Hepatocyte (in vitro differentiated cells): Measurements from ENCODE around the gene SLC25A4. TPM values are rescaled to one million over a fixed set of nuclear protein-coding genes. Genes with fewer than 3 reads are reported as not detected.
A peak's percentile ranks its signal among the peaks of the same experiment; 100 is the strongest.

Experiments
- DNase-seq: peaks from one replicate; pipeline ENCODE4 v3.0.0-alpha.2; 2016; ENCODE audit warnings: low spot score
- H2AFZ ChIP-seq: fragments of 200-600 bp; sonication (generic); 2 replicates; pipeline ENCODE4 v1.6.0; 2016; ENCODE audit warnings: antibody characterized with exemption, mild to moderate bottlenecking
- H3K27ac ChIP-seq: fragments of 200-600 bp; sonication (generic); 2 replicates; pipeline ENCODE4 v1.5.1; 2016; ENCODE audit warnings: mild to moderate bottlenecking
- H3K27me3 ChIP-seq: fragments of 200-600 bp; sonication (generic); 2 replicates; pipeline ENCODE4 v1.6.1; 2016
- H3K36me3 ChIP-seq: fragments of 200-600 bp; sonication (generic); replicated peaks from 2 replicates; pipeline ENCODE4 v1.5.1; 2016; ENCODE audit warnings: low read depth; ENCODE audit not compliant: insufficient read depth
- H3K4me1 ChIP-seq: fragments of 200-600 bp; sonication (generic); 2 replicates; pipeline ENCODE4 v1.5.1; 2016; ENCODE audit warnings: mild to moderate bottlenecking, moderate library complexity; ENCODE audit not compliant: insufficient read depth
- H3K4me2 ChIP-seq: fragments of 200-600 bp; sonication (generic); 2 replicates; pipeline ENCODE4 v1.6.0; 2016
- H3K4me3 ChIP-seq: fragments of 200-600 bp; sonication (generic); 2 replicates; pipeline ENCODE4 v1.5.1; 2016; ENCODE audit warnings: mild to moderate bottlenecking
- H3K79me2 ChIP-seq: fragments of 200-600 bp; sonication (generic); 2 replicates; pipeline ENCODE4 v1.6.0; 2017; ENCODE audit warnings: mild to moderate bottlenecking
- H3K9me2 ChIP-seq: fragments of 200-600 bp; sonication (generic); replicated peaks from 2 replicates; pipeline ENCODE4 v1.6.0; 2017; ENCODE audit warnings: mild to moderate bottlenecking; ENCODE audit not compliant: insufficient read depth
- H3K9me3 ChIP-seq: fragments of 200-600 bp; sonication (generic); 2 replicates; pipeline ENCODE4 v1.5.1; 2016; ENCODE audit warnings: low read depth, mild to moderate bottlenecking
- H4K20me1 ChIP-seq: fragments of 200-600 bp; sonication (generic); 2 replicates; pipeline ENCODE4 v1.6.0; 2016; ENCODE audit warnings: mild to moderate bottlenecking; ENCODE audit not compliant: insufficient read depth, poor library complexity, severe bottlenecking
- EZH2 ChIP-seq: fragments of 200-600 bp; sonication (generic); IDR thresholded peaks from 2 replicates; pipeline ENCODE4 v1.6.1; 2016; ENCODE audit warnings: antibody characterized with exemption, mild to moderate bottlenecking, borderline replicate concordance
- EZH2phosphoT487 ChIP-seq: fragments of 200-600 bp; sonication (generic); IDR thresholded peaks from one replicate; pipeline ENCODE4 v1.6.1; 2018; ENCODE audit warnings: antibody characterized with exemption, mild to moderate bottlenecking, low read depth, moderate library complexity; ENCODE audit not compliant: unreplicated experiment, severe bottlenecking
- WGBS: methylation state at CpG from one replicate; pipeline ENCODE4 v1.1.6; 2016; ENCODE audit warnings: low lambda C conversion rate; ENCODE audit errors: missing lambda C conversion rate; 5-methylcytosine and 5-hydroxymethylcytosine counted together
- polyA plus RNA-seq: library from polyadenylated mRNA; unstranded; fragments of >200 nt; fragmentation: Nextera tagmentation; extraction: Ambion mirVana; gene quantifications from 2 replicates; pipeline ENCODE4 v1.2.1, GENCODE V29; 2016
- total RNA-seq: library from RNA; depleted of rRNA; stranded (reverse); fragments of >200 nt; gene quantifications from 2 replicates; pipeline ENCODE4 v1.2.3, GENCODE V29; 2014
- TF ChIP-seq, protein P1 (sequence below): fragments of 200-600 bp; sonication (generic); IDR thresholded peaks from 2 replicates; pipeline ENCODE4 v1.5.1; 2016; ENCODE audit warnings: antibody characterized with exemption, mild to moderate bottlenecking; ENCODE audit not compliant: poor library complexity

SLC25A4 gene
- total and polyA plus RNA-seq, 2 experiments from 2014 or later: 26.6 to 92.7 TPM

DNA sequence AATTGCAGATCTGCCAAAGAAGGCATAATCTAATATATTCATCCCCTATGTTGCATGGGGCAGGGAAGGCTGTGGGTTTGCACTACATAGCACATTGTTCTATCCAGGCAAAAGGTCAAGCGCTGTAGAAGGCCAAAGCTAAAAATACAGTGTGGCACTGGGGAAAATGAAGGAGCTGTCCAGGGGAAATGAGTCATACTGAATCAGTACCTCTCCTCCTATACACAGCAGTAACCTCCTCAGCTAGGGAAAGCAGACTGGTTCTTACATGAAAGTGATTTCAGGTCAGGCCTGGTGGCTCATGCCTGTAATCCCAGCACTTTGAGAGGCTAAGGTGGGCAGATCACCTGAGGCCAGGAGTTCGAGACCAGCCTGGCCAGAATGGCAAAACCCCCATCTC is 31.0 kb upstream of the SLC25A4 start:
- Histone ChIP-seq H3K4me3 (no peak overlapping the region), H2AFZ (no peak overlapping the region), H3K9me3 (no peaks in the 10 kb centered on the region), H3K27ac (no peak overlapping the region), H3K4me1 (peaks cover 12% of the 10 kb centered on the region), H3K79me2 (no peaks in the 10 kb centered on the region), H3K9me2 (no peaks in the 10 kb centered on the region), H3K27me3 (no peaks in the 10 kb centered on the region), H3K36me3 (no peaks in the 10 kb centered on the region), H4K20me1 (no peaks in the 10 kb centered on the region), H3K4me2 (no peak overlapping the region)
- DNase-seq: peak; percentile 64
- 86% methylated on average over 2 of the region's 2 CpGs for WGBS
- TF ChIP-seq EZH2phosphoT487 (no peak), EZH2 (no peak)
- TF ChIP-seq, protein P1, sequence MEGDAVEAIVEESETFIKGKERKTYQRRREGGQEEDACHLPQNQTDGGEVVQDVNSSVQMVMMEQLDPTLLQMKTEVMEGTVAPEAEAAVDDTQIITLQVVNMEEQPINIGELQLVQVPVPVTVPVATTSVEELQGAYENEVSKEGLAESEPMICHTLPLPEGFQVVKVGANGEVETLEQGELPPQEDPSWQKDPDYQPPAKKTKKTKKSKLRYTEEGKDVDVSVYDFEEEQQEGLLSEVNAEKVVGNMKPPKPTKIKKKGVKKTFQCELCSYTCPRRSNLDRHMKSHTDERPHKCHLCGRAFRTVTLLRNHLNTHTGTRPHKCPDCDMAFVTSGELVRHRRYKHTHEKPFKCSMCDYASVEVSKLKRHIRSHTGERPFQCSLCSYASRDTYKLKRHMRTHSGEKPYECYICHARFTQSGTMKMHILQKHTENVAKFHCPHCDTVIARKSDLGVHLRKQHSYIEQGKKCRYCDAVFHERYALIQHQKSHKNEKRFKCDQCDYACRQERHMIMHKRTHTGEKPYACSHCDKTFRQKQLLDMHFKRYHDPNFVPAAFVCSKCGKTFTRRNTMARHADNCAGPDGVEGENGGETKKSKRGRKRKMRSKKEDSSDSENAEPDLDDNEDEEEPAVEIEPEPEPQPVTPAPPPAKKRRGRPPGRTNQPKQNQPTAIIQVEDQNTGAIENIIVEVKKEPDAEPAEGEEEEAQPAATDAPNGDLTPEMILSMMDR: no peak

DNA sequence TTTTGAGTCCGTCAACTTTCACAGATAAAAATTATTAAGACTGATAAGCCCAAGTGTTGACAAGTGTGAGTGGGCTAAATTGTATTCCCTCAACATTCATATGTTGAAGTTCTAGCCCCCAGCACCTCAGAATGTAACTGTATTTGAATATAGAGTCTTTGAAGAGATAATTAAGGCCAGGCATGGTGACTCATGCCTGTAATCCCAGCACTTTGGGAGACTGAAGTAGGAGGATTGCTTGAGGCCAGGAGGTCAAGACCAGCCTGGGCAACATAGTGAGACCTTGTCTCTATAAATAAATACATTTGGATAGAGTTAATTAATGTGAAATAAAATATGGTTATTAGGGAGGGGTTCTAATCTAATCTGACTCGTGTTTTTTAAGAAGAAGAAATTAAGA is 29.7 kb upstream of the SLC25A4 start:
- H3K27me3 ChIP-seq: no peaks in the 10 kb centered on the region
- H4K20me1 ChIP-seq: no peaks in the 10 kb centered on the region
- no peaks in the 10 kb centered on the region for H3K36me3 ChIP-seq
- H3K4me2 ChIP-seq: no peak overlapping the region
- no peaks in the 10 kb centered on the region for H3K79me2 ChIP-seq
- TF ChIP-seq EZH2phosphoT487: no peak
- TF ChIP-seq EZH2: no peak
- TF ChIP-seq, protein P1: no peak
- H3K9me3 ChIP-seq: no peaks in the 10 kb centered on the region
- no peak for DNase-seq
- H3K4me3 ChIP-seq: no peak overlapping the region
- no peaks in the 10 kb centered on the region for H3K9me2 ChIP-seq
- WGBS: 68% methylated on average over 2 of the region's 2 CpGs
- H3K4me1 ChIP-seq: peaks cover 12% of the 10 kb centered on the region
- no peak overlapping the region for H3K27ac ChIP-seq
- no peak overlapping the region for H2AFZ ChIP-seq

DNA sequence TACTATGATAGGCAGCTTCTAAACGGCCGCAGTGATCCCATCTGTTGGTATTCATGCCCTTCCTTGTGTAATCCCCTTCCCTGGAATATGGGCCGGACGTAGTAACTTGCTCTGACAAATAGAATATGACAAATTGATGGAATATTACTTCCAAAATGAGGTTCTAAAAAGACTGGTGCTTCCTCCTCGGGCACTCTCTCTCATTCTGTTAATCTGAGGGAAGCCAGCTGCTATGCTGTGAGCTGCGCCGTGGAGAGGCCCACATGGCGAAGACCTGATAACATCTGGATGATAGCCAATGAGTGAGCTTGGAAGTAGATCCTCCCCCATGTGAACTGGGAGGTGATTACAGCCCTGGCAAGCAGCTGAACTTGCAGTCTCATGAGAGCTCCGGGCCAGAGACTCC is 27.2 kb upstream of the SLC25A4 start:
- Histone ChIP-seq H3K36me3 (no peaks in the 10 kb centered on the region), H3K27ac (peak overlapping the region; percentile 17), H3K4me2 (peak overlapping the region; percentile 57), H3K9me3 (no peaks in the 10 kb centered on the region), H3K9me2 (no peaks in the 10 kb centered on the region), H3K27me3 (no peaks in the 10 kb centered on the region), H4K20me1 (no peaks in the 10 kb centered on the region), H3K4me3 (no peak overlapping the region), H2AFZ (peak overlapping the region; percentile 16), H3K79me2 (no peaks in the 10 kb centered on the region), H3K4me1 (peaks cover 7% of the 10 kb centered on the region)
- 22% methylated on average over 9 of the region's 9 CpGs for WGBS
- TF ChIP-seq EZH2 (no peak), EZH2phosphoT487 (no peak)
- TF ChIP-seq, protein P1: no peak
- peak; percentile 89 for DNase-seq
